Measurements from ENCODE around the gene ALG8. TPM values are rescaled to one million over a fixed set of nuclear protein-coding genes. Genes with fewer than 3 reads are reported as not detected.
"Not testable (repeated sequence)": the region's sequence is repeated elsewhere in the genome, so short reads cannot be mapped to it uniquely, and the experiment has no call there.

The ALG8 gene
- total and polyA plus RNA-seq, 2 donors from 2014 or later, result 34.1 to 49.7 TPM

- peak overlapping the region; percentile 89 to 98 (median 93) for H3K4me3 ChIP-seq (ENCODE audit: low read length in 3 of 3)
- no peaks in the 10 kb centered on the region for H3K27me3 ChIP-seq (ENCODE audit: control insufficient read depth, insufficient read depth, low read length)
- no peak overlapping the region for H3K27ac ChIP-seq (ENCODE audit: low read depth in 2 of 2, low read length in 2 of 2)
- H3K9ac ChIP-seq (ENCODE audit: low read length in 3 of 3), result peak overlapping the region; percentile 79 to 85 (median 83)
- intact Hi-C loops (cut with DNase I), result no loop called here
- DNase-seq (no peak), FAIRE-seq (no peak)
- no peaks in the 10 kb centered on the region for H3K36me3 ChIP-seq (ENCODE audit: control insufficient read depth in 2 of 3, insufficient read depth in 3 of 3, low read length in 3 of 3)
- no peaks in the 10 kb centered on the region for H3K9me3 ChIP-seq (ENCODE audit: control insufficient read depth in 2 of 3, insufficient read depth in 1 of 3, low read length in 3 of 3)
- no peak for TF ChIP-seq CTCF (IDR thresholded peaks at IDR 0.05; ENCODE audit: borderline replicate concordance, extremely low read depth, insufficient read depth)
- H3K4me1 ChIP-seq (ENCODE audit: control insufficient read depth in 2 of 3, insufficient read depth in 2 of 3, low read depth in 1 of 3, low read length in 3 of 3), result peaks cover 0 to 17% (median 7%) of the 10 kb centered on the region in 3 donors
These were observed 60.9 kb downstream of the ALG8 start for GRCh38 chr11:78078218-78079167.

GRCh38 chr11:78077592-78077991 lies 61.8 kb downstream of the ALG8 start:
- intact Hi-C loops (cut with DNase I), result not testable (repeated sequence)

GRCh38 chr11:78076733-78077403 lies 62.6 kb downstream of the ALG8 start:
- DNase-seq (no peak), FAIRE-seq (no peak)
- no peak overlapping the region for H3K4me3 ChIP-seq (ENCODE audit: low read length in 3 of 3)
- H3K9ac ChIP-seq (ENCODE audit: low read length in 3 of 3), result no peak overlapping the region
- intact Hi-C loops (cut with DNase I), result no loop called here
- peaks cover 0 to 7% (median under 1%) of the 10 kb centered on the region in 3 donors for H3K36me3 ChIP-seq (ENCODE audit: control insufficient read depth in 2 of 3, insufficient read depth in 3 of 3, low read length in 3 of 3)
- peaks cover 0 to 17% (median 7%) of the 10 kb centered on the region in 3 donors for H3K4me1 ChIP-seq (ENCODE audit: control insufficient read depth in 2 of 3, insufficient read depth in 2 of 3, low read depth in 1 of 3, low read length in 3 of 3)
- no peak for TF ChIP-seq CTCF (IDR thresholded peaks at IDR 0.05; ENCODE audit: borderline replicate concordance, extremely low read depth, insufficient read depth)
- no peak overlapping the region for H3K27ac ChIP-seq (ENCODE audit: low read depth in 2 of 2, low read length in 2 of 2)
- no peaks in the 10 kb centered on the region for H3K27me3 ChIP-seq (ENCODE audit: control insufficient read depth, insufficient read depth, low read length)
- H3K9me3 ChIP-seq (ENCODE audit: control insufficient read depth in 2 of 3, insufficient read depth in 1 of 3, low read length in 3 of 3), result no peaks in the 10 kb centered on the region

More at GRCh38 chr11:78077592-78077991, 61.8 kb downstream of the ALG8 start:
- peaks cover 0 to 17% (median 7%) of the 10 kb centered on the region in 3 donors for H3K4me1 ChIP-seq (ENCODE audit: control insufficient read depth in 2 of 3, insufficient read depth in 2 of 3, low read depth in 1 of 3, low read length in 3 of 3)
- DNase-seq; H3K9me3 ChIP-seq (ENCODE audit: control insufficient read depth in 2 of 3, insufficient read depth in 1 of 3, low read length in 3 of 3); FAIRE-seq; H3K36me3 ChIP-seq (ENCODE audit: control insufficient read depth in 2 of 3, insufficient read depth in 3 of 3, low read length in 3 of 3); H3K27ac ChIP-seq (ENCODE audit: low read depth in 2 of 2, low read length in 2 of 2); H3K9ac ChIP-seq (ENCODE audit: low read length in 3 of 3); H3K27me3 ChIP-seq (ENCODE audit: control insufficient read depth, insufficient read depth, low read length): not testable (repeated sequence)
- H3K4me3 ChIP-seq (ENCODE audit: low read length in 3 of 3), result peak overlapping the region in 2 of 3 donors; percentile 93 to 98

- Histone ChIP-seq H3K4me1 (ENCODE audit: control insufficient read depth in 2 of 3, insufficient read depth in 2 of 3, low read depth in 1 of 3, low read length in 3 of 3) (peaks cover 0 to 17% (median 7%) of the 10 kb centered on the region in 3 donors), H3K4me3 (ENCODE audit: low read length in 3 of 3) (no peak overlapping the region), H3K27ac (ENCODE audit: low read depth in 2 of 2, low read length in 2 of 2) (no peak overlapping the region), H3K36me3 (ENCODE audit: control insufficient read depth in 2 of 3, insufficient read depth in 3 of 3, low read length in 3 of 3) (peaks cover 0 to 16% (median 9%) of the 10 kb centered on the region in 3 donors), H3K9ac (ENCODE audit: low read length in 3 of 3) (no peak overlapping the region), H3K9me3 (ENCODE audit: control insufficient read depth in 2 of 3, insufficient read depth in 1 of 3, low read length in 3 of 3) (no peaks in the 10 kb centered on the region), H3K27me3 (ENCODE audit: control insufficient read depth, insufficient read depth, low read length) (no peaks in the 10 kb centered on the region)
- DNase-seq (no peak), FAIRE-seq (no peak)
- no peak for TF ChIP-seq CTCF (IDR thresholded peaks at IDR 0.05; ENCODE audit: borderline replicate concordance, extremely low read depth, insufficient read depth)
- intact Hi-C loops (cut with DNase I), result no loop called here
These were observed 64.7 kb downstream of the ALG8 start for GRCh38 chr11:78074756-78075155.
